ENCODE data around the gene SLC4A2.
"Not testable (repeated sequence)": the region's sequence is repeated elsewhere in the genome, so short reads cannot be mapped to it uniquely, and the experiment has no call there.

SLC4A2 gene

DNA sequence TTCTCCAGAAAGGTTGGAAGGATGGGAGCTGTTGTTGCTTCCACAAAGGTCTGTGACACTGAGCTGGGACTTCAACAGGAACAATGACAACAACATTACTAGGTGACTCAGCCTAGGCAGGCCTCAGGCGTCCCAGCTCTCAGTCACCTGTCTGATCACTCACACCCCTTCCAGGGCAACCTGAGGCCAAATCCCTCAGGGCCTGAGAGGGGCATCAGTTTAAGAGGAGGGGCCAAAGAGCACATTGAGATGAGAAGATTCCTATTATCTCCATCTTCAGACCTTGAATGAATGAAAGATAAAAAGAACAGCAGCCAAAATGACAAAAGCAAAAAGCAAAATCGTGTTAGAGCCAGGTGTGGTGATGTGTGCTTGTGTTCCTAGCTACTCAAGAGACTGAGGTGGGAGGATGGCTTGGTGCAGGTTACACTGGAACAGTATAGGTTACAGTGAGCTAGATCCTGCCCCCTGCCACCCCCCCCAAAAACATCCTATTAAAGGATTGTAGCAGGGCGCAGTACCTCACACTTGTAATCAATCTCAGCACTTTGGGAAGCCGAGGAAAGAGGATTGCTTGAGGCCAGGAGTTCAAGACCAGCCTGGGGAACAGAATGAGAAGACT, 34.8 kb upstream of the SLC4A2 start, which contains the start of gene ATG9B:
TSS of gene ATG9B (minus strand) at position 60 of the 622 bp plus-strand sequence. CDS start 71 bp downstream, outside the sequence.
- DNase-seq, result no peak

DNA sequence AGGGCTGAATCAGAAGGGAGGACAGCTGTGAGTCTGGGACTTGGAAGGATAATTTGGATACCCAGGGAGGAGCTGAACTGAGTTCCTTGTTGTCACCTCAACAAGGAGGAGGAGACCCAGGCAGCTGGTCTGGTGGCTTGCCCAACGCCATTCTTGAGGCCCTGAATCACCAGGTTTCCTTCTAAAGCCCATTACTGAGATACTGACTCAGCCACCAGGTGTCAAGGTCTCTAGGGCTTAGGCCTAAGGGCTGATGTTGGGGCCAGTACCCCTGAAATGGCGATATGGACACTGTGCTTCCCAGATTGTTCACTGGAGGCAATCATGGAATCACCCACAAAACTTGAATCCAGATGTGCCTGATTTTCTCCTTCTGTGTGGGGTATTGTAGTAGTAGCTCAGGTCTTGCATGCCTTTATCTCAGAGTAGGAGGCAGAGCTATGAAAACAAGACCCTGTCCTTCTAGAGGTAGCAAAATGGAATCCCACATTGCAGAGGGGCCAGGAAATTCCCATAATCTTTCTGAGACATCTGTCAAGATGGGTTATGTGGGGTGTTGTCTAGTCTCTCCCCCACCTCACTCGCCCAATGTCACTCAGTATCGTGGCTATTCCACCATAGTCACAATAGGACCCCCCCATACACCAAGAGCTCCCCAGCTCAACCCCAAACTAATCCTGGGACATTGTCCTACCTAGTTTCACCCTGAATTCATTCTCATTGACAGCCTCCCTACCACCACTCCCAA, 33.3 kb upstream of the SLC4A2 start:
- DNase-seq, result no peak

GRCh38 chr7:151026771-151027727, 32.3 kb upstream of the SLC4A2 start:
- DNase-seq, result not testable (repeated sequence)

GRCh38 chr7:151027728-151028130, 31.7 kb upstream of the SLC4A2 start:
- DNase-seq, result not testable (repeated sequence)

DNA sequence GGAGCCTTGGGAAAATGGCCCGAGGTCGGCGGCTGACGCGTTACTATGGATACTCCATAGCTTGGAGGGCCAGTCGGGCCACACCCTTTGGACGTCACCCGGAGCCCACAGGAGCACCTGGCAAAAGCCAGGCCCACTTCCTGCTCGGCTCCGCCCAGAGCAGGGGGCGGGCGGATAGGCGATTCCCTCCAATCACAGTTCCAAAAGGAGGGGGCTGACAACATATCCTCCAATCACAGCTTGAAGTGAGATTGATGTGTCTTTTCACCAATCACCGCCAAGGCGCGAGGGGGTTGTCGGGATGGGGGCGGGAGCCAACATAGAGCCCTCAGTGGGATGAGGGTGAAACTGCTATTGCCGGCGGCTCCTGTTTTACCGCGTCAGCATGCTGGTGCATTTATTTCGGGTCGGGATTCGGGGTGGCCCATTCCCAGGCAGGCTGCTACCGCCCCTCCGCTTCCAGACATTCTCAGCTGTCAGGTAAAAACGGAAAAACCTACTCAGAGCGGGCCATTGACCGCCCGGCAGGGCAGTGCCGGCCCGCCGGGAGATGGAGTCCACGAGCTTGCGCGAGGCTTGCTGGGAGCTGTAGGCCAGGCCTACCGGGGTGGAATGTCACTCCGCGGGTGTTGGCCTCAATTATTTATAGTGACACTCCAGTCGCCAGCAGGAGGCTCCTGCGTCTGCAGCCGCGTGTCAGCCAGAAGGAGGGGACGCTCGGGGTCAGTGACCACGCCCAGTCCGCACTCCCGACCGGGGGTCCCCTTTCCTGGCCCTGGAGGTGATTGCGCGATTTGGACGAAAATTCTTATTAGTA, 31.1 kb upstream of the SLC4A2 start, which contains the start of gene ABCB8:
TSS of gene ABCB8 (plus strand) at position 320 of the 817 bp plus-strand sequence. CDS start at position 386, 66 bp downstream.
- peak; percentile 95 for DNase-seq

DNA sequence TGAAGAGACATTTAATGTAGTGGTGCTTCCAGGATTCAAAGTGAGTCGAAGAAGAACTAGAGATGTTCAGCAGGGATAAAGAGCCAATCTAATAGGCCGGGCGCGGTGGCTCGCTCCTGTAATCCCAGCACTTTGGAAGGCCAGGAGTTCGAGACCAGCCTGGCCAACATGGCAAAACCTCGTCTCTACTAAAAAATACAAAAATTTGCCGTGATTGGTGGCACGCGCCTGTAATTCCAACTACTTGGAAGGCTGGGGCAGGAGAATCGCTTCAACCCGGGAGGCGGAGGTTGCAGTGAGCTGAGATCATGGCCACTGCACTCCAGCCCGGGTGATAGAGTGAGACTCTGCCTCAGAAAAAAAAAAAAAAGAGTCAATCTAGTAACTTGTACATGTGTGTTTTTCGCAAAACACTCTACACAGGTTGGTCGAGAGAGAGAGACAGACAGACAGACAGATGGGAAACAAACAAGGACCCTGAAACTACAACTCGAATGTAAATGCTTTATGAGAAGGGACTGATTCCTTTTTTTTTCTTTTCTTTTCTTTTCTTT, 30.4 kb upstream of the SLC4A2 start:
- DNase-seq, result no peak

DNA sequence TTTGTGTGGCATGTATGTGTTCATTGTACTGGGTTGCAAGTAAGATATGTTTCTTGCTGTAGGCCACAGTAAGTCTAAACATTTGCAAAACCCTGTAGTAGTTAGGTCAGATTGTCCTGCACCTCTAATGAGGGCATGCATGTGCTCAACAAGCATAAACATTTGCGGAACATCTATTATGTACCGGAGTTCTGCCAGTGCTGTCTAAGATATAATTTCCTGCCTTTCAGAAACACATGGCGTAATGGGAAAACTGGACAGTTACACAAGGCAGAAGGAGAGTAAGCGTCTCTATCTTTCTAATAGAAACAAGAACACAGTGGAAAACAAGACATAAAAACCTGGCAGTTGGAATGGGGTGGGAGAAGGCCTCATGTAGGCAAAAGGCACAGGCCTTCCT, 28.4 kb upstream of the SLC4A2 start:
- DNase-seq, result no peak

DNA sequence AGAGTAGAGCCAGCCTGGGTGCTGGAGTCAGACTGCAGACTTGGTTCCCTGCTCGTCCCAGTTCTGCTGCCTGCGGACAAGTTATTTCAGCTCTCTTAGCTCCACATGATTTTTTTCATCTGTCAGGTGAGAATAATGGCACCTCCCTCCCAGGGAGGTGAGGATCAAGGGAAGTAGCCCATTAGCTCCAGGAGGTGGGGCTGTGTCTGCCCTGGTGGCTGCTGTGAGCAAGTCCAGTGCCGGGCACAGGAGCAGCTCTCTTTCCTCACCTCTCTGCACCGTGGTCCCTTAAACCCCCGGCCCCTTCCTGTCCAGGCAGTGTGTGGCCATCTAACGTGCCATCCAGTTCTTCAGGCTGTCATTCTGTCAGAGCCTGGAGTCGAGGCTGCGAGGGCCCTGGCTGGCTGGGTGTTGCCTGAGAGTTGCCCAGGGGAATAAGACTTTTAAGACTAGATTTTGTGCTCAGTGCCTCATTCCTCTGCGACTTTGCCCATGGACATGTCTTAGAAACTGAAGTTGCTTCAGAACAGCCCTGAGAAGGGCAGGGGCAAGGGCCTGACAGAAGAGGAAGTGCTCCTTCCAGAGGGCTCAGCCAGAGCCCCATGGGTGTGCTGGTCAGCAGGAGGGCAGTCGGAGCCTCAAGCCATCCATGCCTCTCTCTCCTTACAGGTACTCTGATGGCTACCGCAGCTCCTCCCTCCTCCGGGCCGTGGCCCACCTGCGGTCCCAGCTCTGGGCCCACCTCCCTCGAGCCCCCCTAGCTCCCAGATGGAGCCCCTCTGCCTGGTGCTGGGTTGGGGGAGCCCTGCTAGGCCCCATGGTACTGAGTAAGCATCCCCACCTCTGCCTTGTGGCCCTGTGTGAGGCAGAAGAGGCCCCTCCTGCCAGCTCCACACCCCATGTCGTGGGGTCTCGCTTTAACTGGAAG, 26.2 kb upstream of the SLC4A2 start:
- DNase-seq, result no peak

DNA sequence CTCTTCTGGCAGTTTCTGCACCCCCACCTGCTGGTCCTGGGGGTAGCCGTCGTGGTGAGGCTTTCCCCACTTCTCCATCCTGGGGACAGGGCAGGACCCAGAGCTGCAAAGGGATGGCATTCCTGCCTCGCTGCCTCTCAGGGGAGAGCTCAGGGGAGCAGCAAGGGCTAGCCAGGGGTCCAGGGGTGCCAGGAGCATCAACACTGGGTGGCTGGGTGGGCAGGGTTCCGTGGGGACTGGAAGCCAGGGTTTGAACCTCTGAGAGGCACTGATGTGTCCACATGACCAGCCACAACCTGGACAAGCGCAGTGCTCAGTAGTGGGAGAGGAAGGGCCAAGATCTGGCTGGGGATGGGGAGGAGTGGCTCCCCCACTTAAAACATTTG, 25.5 kb upstream of the SLC4A2 start:
- DNase-seq, result no peak

- no peak for DNase-seq
Measured at GRCh38 chr7:151034312-151035025, 24.9 kb upstream of the SLC4A2 start.

DNA sequence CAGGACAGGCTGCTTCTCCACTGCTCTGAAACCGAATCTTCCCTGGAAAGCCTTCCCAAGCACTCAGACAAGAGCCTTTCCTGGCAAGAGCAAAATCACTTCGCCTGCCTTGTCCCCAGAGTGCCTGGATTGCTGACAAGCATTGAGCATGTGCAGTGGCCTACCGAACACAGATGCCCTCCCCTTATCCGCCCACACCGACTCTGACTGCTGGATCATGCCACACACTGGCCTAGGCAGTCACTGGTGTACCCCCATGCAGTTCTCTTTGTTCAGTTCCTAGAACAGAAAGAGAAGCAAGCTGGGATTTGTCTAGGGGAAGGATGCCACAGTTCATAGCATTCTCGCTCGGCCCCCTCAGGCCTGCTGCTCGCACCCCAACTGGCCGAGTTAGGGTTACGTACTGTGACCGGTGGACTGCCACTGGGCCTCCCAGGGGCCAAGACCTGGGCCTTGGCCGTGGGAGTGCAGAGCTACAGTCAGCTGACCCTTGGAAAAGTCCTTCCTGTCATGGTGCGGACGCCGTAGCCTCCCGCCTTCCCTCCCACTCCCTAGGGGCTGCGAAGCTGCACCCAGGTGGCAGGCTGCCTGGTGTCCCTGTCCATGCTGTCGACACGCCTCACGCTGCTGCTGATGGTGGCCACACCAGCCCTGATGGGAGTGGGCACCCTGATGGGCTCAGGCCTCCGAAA, 24.2 kb upstream of the SLC4A2 start:
- DNase-seq, result no peak

GRCh38 chr7:151035902-151036301, 23.5 kb upstream of the SLC4A2 start:
- DNase-seq, result no peak

DNA sequence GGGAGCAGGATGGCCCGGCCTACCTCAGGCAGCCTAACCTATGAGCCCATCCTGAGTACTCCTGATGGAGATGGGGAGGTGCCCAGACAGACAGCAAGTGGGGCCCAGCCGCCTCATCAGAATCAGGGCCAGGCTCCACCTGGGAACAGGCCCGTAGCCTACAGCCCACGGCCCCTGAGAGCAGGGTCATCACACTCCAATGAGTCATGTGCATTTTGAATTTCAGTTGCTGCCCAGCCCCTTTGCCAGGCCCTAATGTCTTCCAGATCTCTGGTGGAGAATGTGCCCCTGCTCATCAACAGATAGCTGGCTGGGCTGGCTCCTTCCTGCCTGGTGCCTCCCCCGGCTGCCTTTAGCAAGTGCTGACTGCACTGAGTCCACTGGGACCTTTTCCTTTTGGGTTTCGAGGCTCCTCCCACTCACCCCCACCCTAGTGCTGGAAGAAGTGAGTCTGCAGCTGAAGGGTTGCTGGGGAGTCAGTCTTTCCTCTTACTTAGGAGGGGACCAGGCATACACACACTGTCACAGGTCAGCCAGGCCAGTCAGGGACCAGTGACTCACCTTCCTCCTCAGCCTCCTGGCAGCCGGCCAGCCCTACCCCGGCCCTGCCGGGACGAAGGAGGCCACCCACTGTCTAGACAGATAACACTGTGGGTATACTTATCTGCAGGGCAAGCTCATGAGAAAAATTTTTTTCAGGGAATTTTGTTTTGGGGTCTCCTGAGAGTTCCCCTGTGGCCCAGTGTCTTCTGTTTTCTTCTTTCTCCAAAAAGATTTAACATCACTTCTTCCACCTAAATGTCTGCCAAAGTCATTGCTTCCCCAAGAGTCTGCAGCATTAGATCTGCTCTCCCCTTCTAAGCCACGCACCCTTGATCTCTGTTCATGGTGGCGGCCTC, 20.2 kb upstream of the SLC4A2 start:
- DNase-seq, result no peak

- DNase-seq, result no peak
Measured at GRCh38 chr7:151039850-151040548, 19.4 kb upstream of the SLC4A2 start.

DNA sequence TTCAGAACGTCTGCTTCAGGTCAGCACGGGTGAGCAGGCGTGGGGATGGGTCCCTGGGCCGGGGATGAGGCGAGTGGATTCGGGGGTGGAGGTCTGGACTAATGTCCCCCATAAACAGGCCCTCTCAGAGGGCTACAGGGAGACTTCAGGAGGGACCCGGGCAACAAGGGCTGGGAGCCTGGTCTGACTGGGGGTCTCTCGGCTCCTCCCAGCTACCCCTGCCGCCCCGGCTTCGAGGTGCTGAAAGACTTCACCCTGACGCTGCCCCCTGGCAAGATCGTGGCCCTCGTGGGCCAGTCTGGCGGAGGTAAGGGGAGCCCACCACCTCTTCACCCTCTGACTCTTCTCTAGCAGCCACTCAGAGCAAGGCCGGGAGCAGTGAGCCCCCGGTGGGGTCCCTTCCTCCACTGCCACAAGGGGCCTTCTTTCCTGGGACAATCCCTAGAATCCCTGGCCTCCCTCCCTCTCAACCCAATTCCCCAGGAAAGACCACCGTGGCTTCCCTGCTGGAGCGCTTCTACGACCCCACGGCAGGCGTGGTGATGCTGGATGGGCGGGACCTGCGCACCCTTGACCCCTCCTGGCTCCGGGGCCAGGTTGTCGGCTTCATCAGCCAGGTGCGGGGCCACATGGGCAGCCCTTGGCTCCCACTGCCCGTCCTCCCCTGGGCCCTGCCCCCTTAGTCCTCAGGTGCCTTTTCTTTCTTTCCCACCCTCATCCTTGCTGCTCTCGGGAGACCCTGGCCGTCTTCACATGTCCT, 18.6 kb upstream of the SLC4A2 start:
- DNase-seq, result no peak

DNA sequence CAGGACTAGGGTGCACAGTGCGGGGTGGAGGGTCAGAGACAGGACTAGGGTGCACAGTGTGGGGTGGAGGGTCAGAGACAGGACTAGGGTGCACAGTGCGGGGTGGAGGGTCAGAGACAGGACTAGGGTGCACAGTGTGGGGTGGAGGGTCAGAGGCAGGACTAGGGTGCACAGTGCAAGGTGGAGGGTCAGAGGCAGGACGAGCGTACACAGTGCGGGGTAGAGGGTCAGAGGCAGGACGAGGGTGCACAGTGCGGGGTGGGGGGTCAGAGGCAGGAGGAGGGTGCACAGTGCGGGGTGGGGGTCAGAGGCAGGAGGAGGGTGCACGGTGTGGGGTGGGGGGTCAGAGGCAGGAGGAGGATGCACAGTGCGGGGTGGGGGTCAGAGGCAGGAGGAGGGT, 15.9 kb upstream of the SLC4A2 start:
- DNase-seq, result not testable (repeated sequence)

DNA sequence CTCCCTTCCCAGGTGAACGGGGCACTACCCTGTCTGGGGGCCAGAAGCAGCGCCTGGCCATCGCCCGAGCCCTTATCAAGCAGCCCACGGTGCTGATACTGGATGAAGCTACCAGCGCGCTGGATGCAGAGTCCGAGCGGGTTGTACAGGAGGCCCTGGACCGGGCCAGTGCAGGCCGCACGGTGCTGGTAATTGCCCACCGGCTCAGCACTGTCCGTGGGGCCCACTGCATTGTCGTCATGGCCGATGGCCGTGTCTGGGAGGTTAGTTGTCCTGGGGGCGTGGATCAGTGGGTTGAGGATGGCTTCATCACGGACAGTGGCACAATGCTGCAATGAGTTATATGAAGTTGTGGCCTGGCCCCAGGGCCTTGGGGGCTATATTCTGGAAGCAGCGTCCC, 15.4 kb upstream of the SLC4A2 start:
- DNase-seq, result no peak

All from NCI-H2107 (cell line).